Omental fat pad (tissue), 4 donors: ENCODE results near the gene POU2AF2. TPM values are rescaled to one million over a fixed set of nuclear protein-coding genes. Genes with fewer than 3 reads are reported as not detected.

Source experiments
- ATAC-seq: fragments of 150-250 bp; one replicate; pipeline ENCODE4 v1.9.1; 2016; ENCODE audit warnings: mild to moderate bottlenecking, moderate library complexity; ENCODE audit not compliant: low FRiP score
- DNase-seq: peaks from one replicate; pipeline ENCODE4 v3.0.0-alpha.2; 2019; ENCODE audit warnings: low spot score
- total RNA-seq, 4 donors: library from RNA; depleted of rRNA; stranded (reverse); fragments of >200 nt; gene quantifications; one replicate each; pipeline ENCODE4 v1.1.0, GENCODE V29; 2016
- TF ChIP-seq, protein P1 (sequence below), 3 donors: fragments of 450-650 bp; IDR thresholded peaks; one replicate each; pipeline ENCODE4 v1.5.1; 2016 to 2017; ENCODE audit warnings: antibody characterized with exemption in 3 of 3, mild to moderate bottlenecking in 3 of 3, moderate library complexity in 2 of 3

The POU2AF2 gene
- total RNA-seq, 4 donors from 2014 or later: not detected

DNA sequence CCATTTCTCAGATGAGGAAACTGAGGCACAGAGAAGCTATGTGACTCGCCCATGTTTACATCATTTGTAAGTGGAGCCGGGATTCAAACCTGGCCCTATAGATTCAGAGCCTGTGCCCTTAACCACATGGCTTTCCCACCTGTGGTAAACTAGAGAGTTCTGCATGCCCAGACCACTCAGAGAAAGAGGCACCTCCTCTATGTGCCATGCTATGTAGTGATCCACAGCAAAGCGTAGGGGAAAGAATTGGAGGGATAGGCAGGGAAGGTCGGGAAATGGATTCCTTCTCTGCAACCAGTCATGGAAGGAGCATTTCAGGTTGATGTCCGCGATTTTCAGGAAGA, 15.4 kb upstream of the POU2AF2 start:
- TF ChIP-seq, protein P1, sequence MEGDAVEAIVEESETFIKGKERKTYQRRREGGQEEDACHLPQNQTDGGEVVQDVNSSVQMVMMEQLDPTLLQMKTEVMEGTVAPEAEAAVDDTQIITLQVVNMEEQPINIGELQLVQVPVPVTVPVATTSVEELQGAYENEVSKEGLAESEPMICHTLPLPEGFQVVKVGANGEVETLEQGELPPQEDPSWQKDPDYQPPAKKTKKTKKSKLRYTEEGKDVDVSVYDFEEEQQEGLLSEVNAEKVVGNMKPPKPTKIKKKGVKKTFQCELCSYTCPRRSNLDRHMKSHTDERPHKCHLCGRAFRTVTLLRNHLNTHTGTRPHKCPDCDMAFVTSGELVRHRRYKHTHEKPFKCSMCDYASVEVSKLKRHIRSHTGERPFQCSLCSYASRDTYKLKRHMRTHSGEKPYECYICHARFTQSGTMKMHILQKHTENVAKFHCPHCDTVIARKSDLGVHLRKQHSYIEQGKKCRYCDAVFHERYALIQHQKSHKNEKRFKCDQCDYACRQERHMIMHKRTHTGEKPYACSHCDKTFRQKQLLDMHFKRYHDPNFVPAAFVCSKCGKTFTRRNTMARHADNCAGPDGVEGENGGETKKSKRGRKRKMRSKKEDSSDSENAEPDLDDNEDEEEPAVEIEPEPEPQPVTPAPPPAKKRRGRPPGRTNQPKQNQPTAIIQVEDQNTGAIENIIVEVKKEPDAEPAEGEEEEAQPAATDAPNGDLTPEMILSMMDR (IDR thresholded peaks at IDR 0.05): no peak
- no peak for DNase-seq
- ATAC-seq: peak; percentile 35

DNA sequence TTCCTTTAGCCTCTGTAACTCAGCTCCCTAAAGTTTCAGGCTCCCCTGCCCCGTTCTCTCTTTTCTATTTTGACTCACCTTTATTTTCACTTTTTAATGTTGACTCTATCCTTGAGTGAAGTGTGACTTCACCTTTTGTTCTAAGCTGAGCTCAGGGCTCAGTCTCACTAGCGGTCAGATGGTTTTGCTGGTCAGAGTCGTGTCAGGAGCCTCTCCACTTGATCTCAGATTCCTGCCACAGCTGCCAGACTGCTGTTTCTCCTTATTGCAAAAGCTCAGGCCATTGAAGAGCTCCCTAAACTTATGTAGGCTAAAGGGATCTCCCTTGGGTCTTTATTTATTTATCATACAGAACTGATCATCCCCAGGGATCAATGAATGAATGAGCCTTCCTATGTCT, 13.7 kb upstream of the POU2AF2 start:
- ATAC-seq: no peak
- TF ChIP-seq, protein P1 (IDR thresholded peaks at IDR 0.05): no peak
- no peak for DNase-seq

DNA sequence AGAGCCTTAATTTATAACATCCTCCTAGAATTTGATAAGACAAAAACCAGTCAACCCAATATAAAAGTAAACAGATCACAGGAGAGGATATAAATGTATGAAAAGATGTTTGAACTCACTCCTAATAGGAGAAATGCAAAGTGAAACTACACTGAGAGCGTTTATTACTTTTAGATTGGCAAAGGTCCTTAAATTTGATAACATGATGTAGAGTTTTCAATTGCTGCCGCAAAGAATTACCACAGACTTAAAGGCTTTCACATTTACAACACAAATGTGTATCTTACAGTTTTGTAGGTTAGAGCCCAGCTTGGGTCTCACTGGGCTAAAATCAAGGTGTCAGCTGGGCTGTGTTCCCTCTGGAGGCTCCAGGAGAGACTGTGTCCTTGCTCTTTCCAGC, 9.1 kb upstream of the POU2AF2 start:
- TF ChIP-seq, protein P1 (IDR thresholded peaks at IDR 0.05): no peak
- no peak for ATAC-seq
- no peak for DNase-seq

DNA sequence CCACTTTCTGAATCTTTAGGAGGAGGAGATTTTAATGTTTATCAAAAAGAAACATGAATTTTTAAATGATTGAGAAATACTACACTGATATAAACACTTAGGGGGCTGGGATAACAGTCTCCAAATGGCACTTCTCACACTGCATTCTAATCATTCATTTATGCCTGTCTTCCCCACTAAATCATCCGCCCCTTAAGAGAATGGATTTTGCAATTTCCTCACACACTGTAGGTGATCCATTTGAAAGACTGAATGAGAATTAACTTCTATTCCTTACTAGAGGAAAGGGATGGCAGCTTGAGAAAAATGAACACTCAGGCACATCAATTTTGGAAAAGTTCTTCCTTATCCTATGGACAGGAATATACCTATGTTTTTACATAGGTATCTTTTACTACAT, 7.6 kb upstream of the POU2AF2 start:
- DNase-seq (no peak), ATAC-seq (no peak)
- TF ChIP-seq, protein P1 (IDR thresholded peaks at IDR 0.05): no peak

DNA sequence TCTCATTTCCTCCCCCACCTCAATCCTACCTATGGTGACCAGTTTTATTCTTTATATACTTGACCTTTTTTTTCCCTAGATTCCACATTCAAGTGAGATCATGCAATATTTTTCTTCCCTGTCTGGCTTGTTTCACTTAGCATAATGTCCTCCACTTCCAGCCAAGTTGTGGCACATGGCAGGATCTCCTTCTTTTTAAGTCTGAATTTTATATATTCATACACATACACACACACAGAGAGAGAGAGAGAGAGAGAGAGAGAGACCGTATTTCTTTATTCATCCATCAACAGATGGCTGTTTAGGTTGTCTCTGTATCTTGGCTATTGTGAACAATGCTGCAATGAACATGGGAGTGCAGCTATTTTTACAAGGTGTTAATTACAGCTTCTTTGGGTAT, 1.4 kb downstream of the POU2AF2 start:
- TF ChIP-seq, protein P1 (IDR thresholded peaks at IDR 0.05): no peak
- DNase-seq (no peak), ATAC-seq (no peak)

DNA sequence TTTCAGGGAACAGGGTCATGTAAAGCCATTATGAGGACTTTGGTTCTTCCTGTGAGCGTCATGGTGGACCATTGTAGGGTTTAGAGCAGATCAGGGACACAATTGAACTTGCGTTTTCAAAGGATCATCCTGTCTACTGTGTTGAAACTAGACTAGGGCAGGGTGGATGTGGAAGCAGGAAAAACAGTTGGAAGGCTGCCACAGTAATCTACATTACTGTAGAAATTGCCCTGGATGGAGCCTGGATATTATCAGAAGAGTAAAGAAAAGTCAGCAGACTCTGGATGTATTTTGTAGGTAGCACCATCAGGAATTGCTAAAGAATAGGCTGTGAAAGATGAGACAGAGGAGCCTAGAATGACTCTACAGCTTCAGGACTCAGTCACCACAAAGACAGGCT, 5.4 kb downstream of the POU2AF2 start:
- no peak for ATAC-seq

DNA sequence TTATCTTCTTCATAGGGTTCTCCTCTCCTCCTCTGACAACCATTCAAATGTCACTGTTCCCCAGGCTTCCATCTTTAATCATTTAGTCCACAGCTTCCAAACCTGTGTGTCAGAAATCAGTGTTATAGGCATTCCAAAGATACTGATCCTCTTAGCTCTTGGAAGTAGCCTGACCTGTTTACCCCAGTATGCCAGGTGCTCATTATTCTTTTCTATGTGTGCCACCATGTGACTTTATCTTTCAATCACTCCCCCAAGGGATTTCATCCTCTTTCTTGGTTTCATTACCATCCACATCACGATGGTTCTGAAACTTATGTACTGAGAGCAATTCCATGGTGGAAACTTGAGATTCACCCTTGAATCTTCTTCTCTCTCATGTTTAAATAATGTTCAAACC, 7.6 kb downstream of the POU2AF2 start:
- no peak for ATAC-seq
- no peak for DNase-seq

More for the DNA sequence above, 5.4 kb downstream of the POU2AF2 start:
- DNase-seq: no peak
- TF ChIP-seq, protein P1 (IDR thresholded peaks at IDR 0.05): no peak

More for the DNA sequence above, 7.6 kb downstream of the POU2AF2 start:
- TF ChIP-seq, protein P1 (IDR thresholded peaks at IDR 0.05): no peak
